HFFc6 (cell line): ENCODE data around the gene IL1RL2. TPM values are rescaled to one million over a fixed set of nuclear protein-coding genes. Genes with fewer than 3 reads are reported as not detected.

ENCODE experiments used
- DNase-seq: peaks from one replicate; pipeline ENCODE4 v3.0.0-alpha.2; 2018
- H3K27ac Mint-ChIP-seq: 2 replicates; pipeline ENCODE4 v1.8.0; 2020; ENCODE audit warnings: mild to moderate bottlenecking, mixed read lengths
- H3K27me3 Mint-ChIP-seq: 2 replicates; pipeline ENCODE4 v1.8.0; 2021; ENCODE audit warnings: mild to moderate bottlenecking, moderate library complexity, mixed read lengths; ENCODE audit not compliant: insufficient read depth
- H3K36me3 Mint-ChIP-seq: 2 replicates; pipeline ENCODE4 v1.8.0; 2021; ENCODE audit warnings: low read depth, mixed read lengths
- H3K4me1 Mint-ChIP-seq: 2 replicates; pipeline ENCODE4 v1.8.0; 2020; ENCODE audit warnings: low read depth, mixed read lengths
- H3K4me3 Mint-ChIP-seq: 2 replicates; pipeline ENCODE4 v1.8.0; 2020; ENCODE audit warnings: mild to moderate bottlenecking, moderate library complexity, mixed read lengths
- H3K9me3 Mint-ChIP-seq: 2 replicates; pipeline ENCODE4 v1.8.0; 2020; ENCODE audit warnings: mild to moderate bottlenecking, mixed read lengths
- total RNA-seq, 6 experiments: library from RNA; stranded (reverse); fragmentation: NEBNext Ultra II Directional; extraction: Animal tissue kit (Norgen Biotek cat#: 25700); gene quantifications; 2 replicates in 1 of 6; 3 replicates in 5 of 6; pipeline ENCODE4 v1.2.3, GENCODE V29; 2021
- TF ChIP-seq, protein P1 (sequence below): fragments of 200-600 bp; sonication (generic); IDR thresholded peaks from 2 replicates; pipeline ENCODE4 v1.5.0; 2021; ENCODE audit warnings: antibody characterized with exemption, mild to moderate bottlenecking

The IL1RL2 gene
- total RNA-seq, 6 experiments from 2014 or later, result not detected

GRCh38 chr2:102172745-102173144, 14.1 kb upstream of the IL1RL2 start:
- Mint-ChIP-seq H3K36me3 (peaks cover 40% of the 10 kb centered on the region), H3K27ac (no peak overlapping the region)

DNA sequence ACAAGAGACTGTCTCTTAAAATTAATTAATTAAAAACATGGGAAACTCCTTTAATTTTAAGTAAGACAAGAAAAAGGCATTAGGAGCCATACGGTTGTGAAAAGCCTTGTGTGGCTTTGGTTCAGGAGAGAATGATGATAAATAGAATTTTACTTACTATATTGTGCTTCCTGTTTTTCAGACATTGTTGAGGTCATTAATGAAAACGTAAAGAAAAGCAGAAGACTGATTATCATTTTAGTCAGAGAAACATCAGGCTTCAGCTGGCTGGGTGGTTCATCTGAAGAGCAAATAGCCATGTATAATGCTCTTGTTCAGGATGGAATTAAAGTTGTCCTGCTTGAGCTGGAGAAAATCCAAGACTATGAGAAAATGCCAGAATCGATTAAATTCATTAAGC, 10.7 kb upstream of the IL1RL2 start:
- TF ChIP-seq, protein P1, sequence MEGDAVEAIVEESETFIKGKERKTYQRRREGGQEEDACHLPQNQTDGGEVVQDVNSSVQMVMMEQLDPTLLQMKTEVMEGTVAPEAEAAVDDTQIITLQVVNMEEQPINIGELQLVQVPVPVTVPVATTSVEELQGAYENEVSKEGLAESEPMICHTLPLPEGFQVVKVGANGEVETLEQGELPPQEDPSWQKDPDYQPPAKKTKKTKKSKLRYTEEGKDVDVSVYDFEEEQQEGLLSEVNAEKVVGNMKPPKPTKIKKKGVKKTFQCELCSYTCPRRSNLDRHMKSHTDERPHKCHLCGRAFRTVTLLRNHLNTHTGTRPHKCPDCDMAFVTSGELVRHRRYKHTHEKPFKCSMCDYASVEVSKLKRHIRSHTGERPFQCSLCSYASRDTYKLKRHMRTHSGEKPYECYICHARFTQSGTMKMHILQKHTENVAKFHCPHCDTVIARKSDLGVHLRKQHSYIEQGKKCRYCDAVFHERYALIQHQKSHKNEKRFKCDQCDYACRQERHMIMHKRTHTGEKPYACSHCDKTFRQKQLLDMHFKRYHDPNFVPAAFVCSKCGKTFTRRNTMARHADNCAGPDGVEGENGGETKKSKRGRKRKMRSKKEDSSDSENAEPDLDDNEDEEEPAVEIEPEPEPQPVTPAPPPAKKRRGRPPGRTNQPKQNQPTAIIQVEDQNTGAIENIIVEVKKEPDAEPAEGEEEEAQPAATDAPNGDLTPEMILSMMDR, result no peak
- DNase-seq, result no peak
- Mint-ChIP-seq H3K9me3 (no peaks in the 10 kb centered on the region), H3K27ac (no peak overlapping the region), H3K4me1 (no peaks in the 10 kb centered on the region), H3K27me3 (no peaks in the 10 kb centered on the region; the same call in 1 of the 2 replicates), H3K36me3 (peaks cover 40% of the 10 kb centered on the region), H3K4me3 (no peak overlapping the region)

More at GRCh38 chr2:102172745-102173144, 14.1 kb upstream of the IL1RL2 start:
- H3K4me1 Mint-ChIP-seq, result no peaks in the 10 kb centered on the region
- no peaks in the 10 kb centered on the region for H3K27me3 Mint-ChIP-seq
- no peaks in the 10 kb centered on the region for H3K9me3 Mint-ChIP-seq
- TF ChIP-seq, protein P1, result no peak
- no peak for DNase-seq
- no peak overlapping the region for H3K4me3 Mint-ChIP-seq

DNA sequence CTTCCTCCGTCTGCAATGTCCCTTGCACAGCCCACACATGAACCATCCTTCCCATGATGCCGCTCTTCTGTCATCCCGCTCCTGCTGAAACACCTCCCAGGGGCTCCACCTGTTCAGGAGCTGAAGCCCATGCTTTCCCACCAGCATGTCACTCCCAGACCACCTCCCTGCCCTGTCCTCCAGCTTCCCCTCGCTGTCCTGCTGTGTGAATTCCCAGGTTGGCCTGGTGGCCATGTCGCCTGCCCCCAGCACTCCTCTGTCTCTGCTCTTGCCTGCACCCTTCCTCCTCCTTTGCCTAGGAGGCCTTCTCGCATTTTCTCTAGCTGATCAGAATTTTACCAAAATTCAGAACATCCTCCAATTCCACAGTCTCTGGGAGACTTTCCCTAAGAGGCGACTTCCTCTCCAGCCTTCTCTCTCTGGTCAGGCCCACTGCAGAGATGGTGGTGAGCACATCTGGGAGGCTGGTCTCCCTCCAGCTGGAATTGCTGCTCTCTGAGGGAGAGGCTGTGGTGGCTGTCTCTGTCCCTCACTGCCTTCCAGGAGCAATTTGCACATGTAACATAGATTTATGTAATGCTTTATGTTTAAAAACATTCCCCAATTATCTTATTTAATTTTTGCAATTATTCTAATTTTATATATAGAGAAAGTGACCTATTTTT, 8.9 kb upstream of the IL1RL2 start:
- H3K9me3 Mint-ChIP-seq, result no peaks in the 10 kb centered on the region
- DNase-seq, result no peak
- no peak overlapping the region for H3K27ac Mint-ChIP-seq
- H3K4me3 Mint-ChIP-seq, result no peak overlapping the region
- peaks cover 32% of the 10 kb centered on the region for H3K36me3 Mint-ChIP-seq
- TF ChIP-seq, protein P1, result no peak
- H3K4me1 Mint-ChIP-seq, result no peaks in the 10 kb centered on the region
- H3K27me3 Mint-ChIP-seq, result peaks cover 2% of the 10 kb centered on the region

DNA sequence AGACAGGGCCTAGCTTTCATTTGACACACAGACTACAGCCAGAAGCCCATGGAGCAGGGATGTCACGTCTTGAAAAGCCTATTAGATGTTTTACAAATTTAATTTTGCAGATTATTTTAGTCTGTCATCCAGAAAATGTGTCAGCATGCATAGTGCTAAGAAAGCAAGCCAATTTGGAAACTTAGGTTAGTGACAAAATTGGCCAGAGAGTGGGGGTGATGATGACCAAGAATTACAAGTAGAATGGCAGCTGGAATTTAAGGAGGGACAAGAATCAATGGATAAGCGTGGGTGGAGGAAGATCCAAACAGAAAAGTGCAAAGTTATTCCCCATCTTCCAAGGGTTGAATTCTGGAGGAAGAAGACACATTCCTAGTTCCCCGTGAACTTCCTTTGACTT, 7.8 kb upstream of the IL1RL2 start:
- no peak overlapping the region for H3K27ac Mint-ChIP-seq
- H3K36me3 Mint-ChIP-seq, result peaks cover 26% of the 10 kb centered on the region; the same call in 1 of the 2 replicates
- H3K4me1 Mint-ChIP-seq, result no peaks in the 10 kb centered on the region
- no peak overlapping the region for H3K4me3 Mint-ChIP-seq
- no peaks in the 10 kb centered on the region for H3K9me3 Mint-ChIP-seq
- DNase-seq, result no peak
- TF ChIP-seq, protein P1, result no peak
- peaks cover 2% of the 10 kb centered on the region for H3K27me3 Mint-ChIP-seq

DNA sequence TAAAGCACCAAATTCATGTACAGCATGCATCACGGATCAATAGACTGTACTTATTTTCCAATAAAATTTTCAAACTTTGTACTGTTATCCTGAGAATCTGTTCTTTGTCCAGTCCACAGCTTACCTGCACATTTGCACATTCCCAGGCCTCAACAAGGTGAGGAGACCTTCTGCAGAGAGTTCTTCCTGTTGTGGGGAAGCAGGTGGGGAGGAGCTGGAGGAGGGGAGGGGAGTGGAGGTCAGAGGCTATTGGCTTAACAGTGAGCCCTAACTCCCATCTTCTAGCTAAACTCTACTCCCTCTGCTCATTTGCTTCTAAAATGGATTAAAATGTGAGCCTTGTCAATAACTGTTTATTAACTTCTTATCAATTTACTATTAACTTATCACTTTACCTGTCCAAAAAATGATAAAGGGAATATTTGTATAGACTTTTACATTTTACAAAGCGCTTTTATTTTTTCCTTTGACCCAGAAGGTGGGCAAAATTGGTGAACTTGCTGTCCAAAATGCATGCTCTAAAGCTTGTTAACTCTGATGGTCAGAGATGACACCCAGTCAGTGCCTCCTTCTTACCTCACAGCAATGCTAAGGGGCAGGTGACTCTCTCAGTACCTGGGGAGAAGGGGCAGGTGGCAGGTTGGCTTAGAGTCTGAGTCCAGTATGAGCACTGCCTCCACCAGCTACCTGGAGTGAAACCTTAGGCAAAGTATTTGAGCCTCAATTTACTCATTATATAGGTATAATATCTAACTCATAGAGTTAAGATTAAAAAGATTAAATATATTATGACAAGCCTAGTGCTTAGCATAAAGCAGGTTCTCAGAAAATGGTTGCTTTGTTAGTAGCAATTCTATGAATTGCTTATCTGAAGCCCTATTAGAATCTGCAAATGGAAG, 6.8 kb upstream of the IL1RL2 start:
- no peak for DNase-seq
- no peak overlapping the region for H3K4me3 Mint-ChIP-seq
- peaks cover 7% of the 10 kb centered on the region for H3K4me1 Mint-ChIP-seq
- TF ChIP-seq, protein P1, result no peak
- H3K9me3 Mint-ChIP-seq, result no peaks in the 10 kb centered on the region
- H3K27ac Mint-ChIP-seq, result no peak overlapping the region
- peaks cover 2% of the 10 kb centered on the region for H3K27me3 Mint-ChIP-seq
- peaks cover 26% of the 10 kb centered on the region; the same call in 1 of the 2 replicates for H3K36me3 Mint-ChIP-seq
